Effector memory CD8-positive, alpha-beta T cell (primary cell): ENCODE results near the gene HLA-DRB1.
"Not testable (repeated sequence)": the region's sequence is repeated elsewhere in the genome, so short reads cannot be mapped to it uniquely, and the experiment has no call there.

ENCODE experiments used
- ATAC-seq: fragments of 150-1000 bp; cut with Tn5 transposase; replicated peaks from 2 replicates; pipeline ENCODE4 v1.10.0; 2021; ENCODE audit warnings: mild to moderate bottlenecking, moderate library complexity
- DNase-seq, 3 experiments: peaks; one replicate each; pipeline ENCODE4 v3.0.0; 2021
- H3K27ac Mint-ChIP-seq, 2 donors: one replicate each; pipeline ENCODE4 v1.8.0; 2022; ENCODE audit warnings: mild to moderate bottlenecking in 2 of 2, mixed read lengths in 2 of 2, moderate library complexity in 2 of 2
- H3K27me3 Mint-ChIP-seq, 2 donors: one replicate each; pipeline ENCODE4 v1.8.0; 2022; ENCODE audit warnings: mixed read lengths in 2 of 2
- H3K36me3 Mint-ChIP-seq: one replicate; pipeline ENCODE4 v1.8.0; 2022; ENCODE audit warnings: mild to moderate bottlenecking, moderate library complexity, mixed read lengths; ENCODE audit not compliant: insufficient read depth
- H3K4me1 Mint-ChIP-seq, 2 donors: one replicate each; pipeline ENCODE4 v1.8.0; 2022; ENCODE audit warnings: low read depth in 2 of 2, mixed read lengths in 2 of 2
- H3K4me3 Mint-ChIP-seq, 2 donors: one replicate each; pipeline ENCODE4 v1.8.0; 2022; ENCODE audit warnings: mild to moderate bottlenecking in 2 of 2, mixed read lengths in 2 of 2, moderate library complexity in 2 of 2
- H3K9me3 Mint-ChIP-seq, 2 donors: one replicate each; pipeline ENCODE4 v1.8.0; 2022; ENCODE audit warnings: mixed read lengths in 2 of 2

The HLA-DRB1 gene

DNA sequence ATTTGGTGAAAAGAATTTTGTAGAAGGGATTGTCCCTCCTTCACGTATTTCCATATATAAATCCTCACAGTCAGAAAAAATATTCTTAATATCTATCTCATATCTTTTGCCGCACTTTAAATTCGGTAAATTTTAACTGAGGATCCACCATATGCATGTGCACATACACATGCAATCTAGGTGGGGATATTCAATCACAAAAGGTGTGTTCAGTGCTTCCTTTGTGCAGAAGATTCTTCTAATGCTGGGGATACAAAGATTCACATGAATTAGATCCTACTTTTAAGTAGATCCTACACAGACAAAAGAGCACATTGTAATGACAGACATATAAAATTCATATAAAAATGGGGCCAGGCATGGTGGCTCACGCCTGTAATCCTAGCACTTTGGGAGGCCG is 13.6 kb upstream of the HLA-DRB1 start:
- ATAC-seq, result no peak
- Mint-ChIP-seq H3K27me3 (no peaks in the 10 kb centered on the region), H3K4me1 (peaks cover 9 to 16% of the 10 kb centered on the region in 2 donors), H3K9me3 (no peaks in the 10 kb centered on the region), H3K27ac (peak overlapping the region in 1 of 2 donors; percentile 75), H3K36me3 (no peaks in the 10 kb centered on the region), H3K4me3 (no peak overlapping the region)
- DNase-seq, result no peak

DNA sequence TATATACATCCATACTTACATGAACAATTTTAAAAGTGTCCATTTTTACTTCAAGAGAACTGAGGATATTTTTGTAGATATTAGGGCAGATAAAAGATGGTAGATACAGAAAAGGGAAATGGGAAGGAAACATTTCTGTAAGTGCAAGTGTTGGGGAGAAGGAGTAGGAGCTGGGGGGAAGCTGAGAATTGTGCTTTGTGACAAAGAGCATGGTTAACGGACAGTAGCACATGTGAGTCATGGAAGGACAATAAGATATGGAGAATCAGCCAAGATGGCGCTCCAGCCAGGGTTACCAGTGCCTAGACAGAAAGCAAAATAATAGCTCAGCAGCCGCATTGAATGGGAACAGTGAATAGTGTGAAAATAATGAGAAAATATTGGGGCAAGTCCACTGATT is 12.7 kb upstream of the HLA-DRB1 start:
- no peaks in the 10 kb centered on the region for H3K36me3 Mint-ChIP-seq
- no peak overlapping the region for H3K4me3 Mint-ChIP-seq
- ATAC-seq, result no peak
- H3K27me3 Mint-ChIP-seq, result no peaks in the 10 kb centered on the region
- no peaks in the 10 kb centered on the region for H3K9me3 Mint-ChIP-seq
- peaks cover 8 to 16% of the 10 kb centered on the region in 2 donors for H3K4me1 Mint-ChIP-seq
- H3K27ac Mint-ChIP-seq, result no peak overlapping the region
- no peak for DNase-seq

- no peak for ATAC-seq
- Mint-ChIP-seq H3K27ac (no peak overlapping the region), H3K27me3 (no peaks in the 10 kb centered on the region), H3K4me3 (no peak overlapping the region), H3K4me1 (peaks cover 0 to 4% of the 10 kb centered on the region in 2 donors), H3K36me3 (no peaks in the 10 kb centered on the region), H3K9me3 (no peaks in the 10 kb centered on the region)
- DNase-seq, result no peak
These were observed 7.4 kb upstream of the HLA-DRB1 start for GRCh38 chr6:32597024-32597423.

DNA sequence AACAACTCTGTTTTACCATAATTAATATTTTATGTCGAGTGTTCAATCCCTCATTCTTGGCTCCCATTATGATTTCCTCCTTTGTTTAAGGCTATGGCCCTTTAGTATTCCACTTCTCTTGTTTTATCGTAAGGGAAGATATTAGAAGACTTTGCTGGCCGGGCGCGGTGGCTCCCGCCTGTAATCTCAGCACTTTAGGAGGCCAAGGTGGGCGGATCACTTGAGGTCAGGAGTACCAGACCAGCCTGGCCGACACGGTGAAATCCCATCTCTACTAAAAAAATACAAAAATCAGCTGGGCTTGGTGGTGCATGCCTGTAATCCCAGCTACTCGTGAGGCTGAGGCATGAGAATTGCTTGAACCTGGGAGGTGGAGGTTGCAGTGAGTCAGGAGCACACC is 1.1 kb upstream of the HLA-DRB1 start:
- H3K4me1 Mint-ChIP-seq, result peaks cover 29 to 31% of the 10 kb centered on the region in 2 donors
- H3K4me3 Mint-ChIP-seq, result not testable (repeated sequence)

GRCh38 chr6:32588156-32588555 is 1.5 kb downstream of the HLA-DRB1 start:
- Mint-ChIP-seq H3K27ac (peak overlapping the region; percentile 16 to 99), H3K27me3 (no peaks in the 10 kb centered on the region), H3K9me3 (no peaks in the 10 kb centered on the region), H3K4me3 (peak overlapping the region; percentile 43 to 96), H3K4me1 (peaks cover 48 to 52% of the 10 kb centered on the region in 2 donors), H3K36me3 (peaks cover 23% of the 10 kb centered on the region)
- DNase-seq (no peak), ATAC-seq (no peak)

More for the DNA sequence above, 1.1 kb upstream of the HLA-DRB1 start:
- ATAC-seq, H3K9me3 Mint-ChIP-seq, DNase-seq, H3K27me3 Mint-ChIP-seq, H3K27ac Mint-ChIP-seq: not testable (repeated sequence)
- H3K36me3 Mint-ChIP-seq, result peaks cover 12% of the 10 kb centered on the region

DNA sequence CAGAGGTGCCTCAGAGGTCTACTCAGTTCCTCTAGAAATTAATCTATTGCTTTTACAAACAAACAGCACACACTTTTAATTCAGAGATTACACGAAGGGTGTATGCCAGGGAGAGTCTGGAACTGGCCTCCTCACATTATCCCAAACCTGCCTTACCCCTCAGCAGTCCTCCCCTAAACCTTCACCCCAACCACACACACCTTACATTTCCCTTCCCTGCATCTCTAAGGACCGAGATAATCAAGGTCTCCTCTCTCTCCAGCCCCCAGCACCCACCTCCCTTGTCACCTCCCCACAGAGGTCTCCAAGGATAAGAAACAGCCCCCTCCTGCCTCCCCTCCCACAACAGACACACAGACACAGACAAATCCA is 6.1 kb downstream of the HLA-DRB1 start:
- DNase-seq (no peak), ATAC-seq (peak; percentile 1)
- Mint-ChIP-seq H3K9me3 (no peaks in the 10 kb centered on the region), H3K27me3 (no peaks in the 10 kb centered on the region), H3K36me3 (peaks cover 62% of the 10 kb centered on the region), H3K27ac (peak overlapping the region; percentile 93 to 99), H3K4me1 (peaks cover 56 to 60% of the 10 kb centered on the region in 2 donors), H3K4me3 (peak overlapping the region; percentile 91 to 96)

DNA sequence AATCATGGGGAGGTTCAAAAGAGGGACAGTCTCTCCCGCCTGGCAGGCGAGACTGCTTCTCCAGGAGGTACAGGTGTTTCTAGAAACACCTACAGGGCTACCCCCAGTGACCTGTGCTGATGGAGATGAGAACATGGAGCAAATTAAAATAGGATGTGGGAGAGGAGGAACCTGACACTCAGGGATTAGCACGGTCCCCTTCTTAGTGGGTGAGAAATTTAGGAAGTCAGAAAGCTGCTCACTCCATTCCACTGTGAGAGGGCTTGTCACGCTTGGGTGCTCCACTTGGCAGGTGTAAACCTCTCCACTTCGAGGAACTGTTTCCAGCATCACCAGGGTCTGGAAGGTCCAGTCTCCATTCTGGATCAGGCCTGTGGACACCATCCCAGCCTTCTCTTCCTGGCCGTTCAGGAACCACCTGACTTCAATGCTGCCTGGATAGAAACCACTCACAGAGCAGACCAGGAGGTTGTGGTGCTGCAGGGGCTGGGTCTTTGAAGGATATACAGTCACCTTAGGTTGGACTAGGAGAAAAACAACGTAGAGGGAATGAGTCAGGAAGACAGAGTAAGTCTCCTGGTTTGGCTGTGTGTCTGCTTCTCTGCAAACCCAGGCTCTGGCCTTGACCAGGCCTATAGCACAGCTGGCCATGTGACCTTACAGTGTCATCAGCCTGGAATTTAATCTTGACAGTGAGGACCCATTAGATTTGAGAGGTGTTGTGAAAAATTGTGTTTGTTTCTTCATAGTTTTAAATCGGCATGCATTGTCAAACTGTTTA is 8.1 kb downstream of the HLA-DRB1 start:
- peak overlapping the region in 1 of 2 donors; percentile 79 for H3K27ac Mint-ChIP-seq
- H3K27me3 Mint-ChIP-seq, result no peaks in the 10 kb centered on the region
- DNase-seq, result no peak

DNA sequence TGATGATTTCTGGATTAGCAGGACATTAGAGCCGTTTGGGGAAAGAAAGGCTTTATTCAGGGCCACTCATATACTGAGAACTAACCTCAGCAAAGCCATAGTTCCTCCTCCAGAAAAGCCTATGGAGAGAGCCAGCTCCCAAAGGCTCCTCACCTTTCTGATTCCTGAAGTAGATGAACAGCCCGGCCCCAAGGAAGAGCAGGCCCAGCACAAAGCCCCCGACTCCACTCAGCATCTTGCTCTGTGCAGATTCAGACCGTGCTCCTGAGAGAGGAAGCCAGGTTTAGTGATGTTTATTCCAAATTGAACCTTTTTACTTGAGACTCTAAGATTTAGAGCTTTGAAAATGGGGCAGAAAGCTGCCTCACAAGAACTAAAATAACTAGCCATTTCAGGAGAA is 9.1 kb downstream of the HLA-DRB1 start:
- H3K4me1 Mint-ChIP-seq, result peaks cover 39 to 44% of the 10 kb centered on the region in 2 donors
- ATAC-seq (no peak), DNase-seq (no peak)
- peak overlapping the region; percentile 3 to 79 for H3K27ac Mint-ChIP-seq
- H3K36me3 Mint-ChIP-seq, result peaks cover 59% of the 10 kb centered on the region
- no peaks in the 10 kb centered on the region for H3K9me3 Mint-ChIP-seq
- peak overlapping the region in 1 of 2 donors; percentile 27 for H3K4me3 Mint-ChIP-seq
- H3K27me3 Mint-ChIP-seq, result no peaks in the 10 kb centered on the region

More for the DNA sequence above, 8.1 kb downstream of the HLA-DRB1 start:
- Mint-ChIP-seq H3K9me3 (no peaks in the 10 kb centered on the region), H3K4me1 (peaks cover 44 to 47% of the 10 kb centered on the region in 2 donors), H3K36me3 (peaks cover 59% of the 10 kb centered on the region), H3K4me3 (no peak overlapping the region)
- ATAC-seq, result no peak

DNA sequence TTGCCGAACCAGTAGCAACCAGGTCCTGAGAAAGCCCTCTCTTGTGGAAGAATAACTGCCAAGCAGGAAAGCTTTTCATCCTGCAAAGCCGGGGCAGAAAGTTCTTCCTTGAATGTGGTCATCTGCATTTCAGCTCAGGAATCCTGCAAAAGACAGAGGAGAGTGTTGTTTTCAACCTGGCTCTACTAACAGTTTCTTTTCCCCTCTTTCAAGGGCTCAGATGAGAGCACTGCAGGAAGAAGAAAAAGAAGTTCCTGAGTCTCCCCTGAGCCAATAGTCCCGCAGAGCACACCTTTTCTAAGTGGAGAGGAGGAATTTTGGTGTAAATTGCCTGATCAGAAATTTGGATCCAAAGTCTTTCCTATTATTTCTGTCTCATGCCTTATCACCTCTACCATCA is 10.7 kb downstream of the HLA-DRB1 start:
- peak overlapping the region in 1 of 2 donors; percentile 31 for H3K27ac Mint-ChIP-seq
- H3K4me3 Mint-ChIP-seq, result peak overlapping the region; percentile 28 to 57
- peaks cover 53% of the 10 kb centered on the region for H3K36me3 Mint-ChIP-seq
- H3K27me3 Mint-ChIP-seq, result no peaks in the 10 kb centered on the region
- ATAC-seq (no peak), DNase-seq (no peak)
- no peaks in the 10 kb centered on the region for H3K9me3 Mint-ChIP-seq
- H3K4me1 Mint-ChIP-seq, result peaks cover 26 to 30% of the 10 kb centered on the region in 2 donors

DNA sequence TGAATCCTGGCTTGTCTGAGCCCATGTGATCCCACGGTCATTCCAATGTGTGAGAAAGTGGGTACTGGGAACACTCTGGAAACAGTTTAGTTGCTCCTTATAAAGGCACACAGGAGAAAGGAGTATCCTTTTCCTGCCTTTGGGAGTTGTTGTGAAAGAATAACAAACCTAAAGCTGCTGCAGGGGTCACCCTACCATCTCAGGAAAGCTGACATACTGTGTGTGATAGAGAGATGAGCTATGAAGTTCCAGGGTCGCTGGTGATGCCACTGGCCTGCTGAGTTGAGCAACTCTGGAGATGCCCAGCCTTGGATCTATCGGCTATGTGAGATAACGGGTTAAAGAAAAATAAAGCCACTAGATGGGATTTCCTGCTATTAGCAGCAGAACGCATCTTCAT is 12.2 kb downstream of the HLA-DRB1 start:
- H3K4me3 Mint-ChIP-seq, H3K27me3 Mint-ChIP-seq, H3K27ac Mint-ChIP-seq, H3K9me3 Mint-ChIP-seq, DNase-seq, ATAC-seq: not testable (repeated sequence)
- peaks cover 20 to 23% of the 10 kb centered on the region in 2 donors for H3K4me1 Mint-ChIP-seq
- peaks cover 46% of the 10 kb centered on the region for H3K36me3 Mint-ChIP-seq

- ATAC-seq (no peak), DNase-seq (no peak)
- Mint-ChIP-seq H3K27me3 (no peaks in the 10 kb centered on the region), H3K36me3 (peaks cover 34% of the 10 kb centered on the region), H3K4me1 (peaks cover 20 to 23% of the 10 kb centered on the region in 2 donors), H3K27ac (peak overlapping the region in 1 of 2 donors; percentile 12), H3K9me3 (no peaks in the 10 kb centered on the region), H3K4me3 (no peak overlapping the region)
These were observed 13.4 kb downstream of the HLA-DRB1 start for GRCh38 chr6:32576250-32576649.

- Mint-ChIP-seq H3K27ac (no peak overlapping the region), H3K4me1 (peaks cover 10 to 15% of the 10 kb centered on the region in 2 donors), H3K36me3 (no peaks in the 10 kb centered on the region), H3K27me3 (no peaks in the 10 kb centered on the region), H3K4me3 (no peak overlapping the region), H3K9me3 (no peaks in the 10 kb centered on the region)
- DNase-seq (no peak), ATAC-seq (no peak)
These were observed 19.2 kb downstream of the HLA-DRB1 start for GRCh38 chr6:32570363-32570905.

DNA sequence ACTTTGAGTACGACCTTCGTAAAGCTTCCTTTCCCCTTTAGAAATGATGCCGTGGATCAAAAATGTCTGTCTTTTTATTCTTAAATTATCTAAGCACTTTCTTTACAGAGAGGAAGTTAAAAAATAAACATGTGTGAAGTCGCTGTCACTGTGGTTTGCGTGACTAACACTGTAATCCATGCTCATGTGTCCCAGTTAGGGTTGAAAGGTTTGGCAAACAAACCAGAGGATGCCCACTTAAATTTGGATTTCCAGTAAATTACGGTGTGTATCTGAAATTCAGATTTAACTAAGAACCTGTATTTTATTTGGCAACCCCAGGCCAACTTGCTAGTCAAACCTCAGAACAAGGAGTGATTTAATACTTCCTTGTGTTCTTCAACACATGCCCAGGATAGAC is 21.1 kb downstream of the HLA-DRB1 start:
- peak overlapping the region; percentile 69 to 91 for H3K27ac Mint-ChIP-seq
- peak overlapping the region; percentile 56 to 76 for H3K4me3 Mint-ChIP-seq
- H3K4me1 Mint-ChIP-seq, result peaks cover 10 to 15% of the 10 kb centered on the region in 2 donors
- H3K36me3 Mint-ChIP-seq, result no peaks in the 10 kb centered on the region
- no peak for DNase-seq
- ATAC-seq, result peak; percentile 80
- no peaks in the 10 kb centered on the region for H3K9me3 Mint-ChIP-seq
- peaks cover 0 to 10% of the 10 kb centered on the region in 2 donors for H3K27me3 Mint-ChIP-seq

DNA sequence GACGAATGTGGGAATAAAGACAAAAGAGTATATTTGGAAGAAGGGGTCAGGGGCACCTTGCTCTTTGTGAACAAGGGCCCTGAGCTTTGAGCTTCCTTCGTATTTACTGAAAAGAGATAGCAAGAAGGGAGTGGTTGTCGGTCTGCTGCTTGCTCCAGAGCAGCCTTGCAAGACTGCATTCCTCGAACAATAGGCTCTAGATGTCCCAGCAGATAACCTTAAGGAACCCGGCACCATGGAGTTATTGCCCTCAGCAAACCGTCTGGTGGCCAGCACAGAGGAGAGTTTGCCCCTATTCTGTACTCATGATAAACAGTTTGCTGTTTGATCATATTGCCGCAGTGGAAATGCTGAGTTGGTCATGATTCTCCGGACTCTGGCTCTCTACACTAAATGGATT is 22.7 kb downstream of the HLA-DRB1 start:
- no peak for DNase-seq
- no peak overlapping the region for H3K4me3 Mint-ChIP-seq
- ATAC-seq, result no peak
- H3K27ac Mint-ChIP-seq, result no peak overlapping the region
- no peaks in the 10 kb centered on the region for H3K9me3 Mint-ChIP-seq
- H3K36me3 Mint-ChIP-seq, result no peaks in the 10 kb centered on the region
- H3K4me1 Mint-ChIP-seq, result peaks cover 10 to 15% of the 10 kb centered on the region in 2 donors
- H3K27me3 Mint-ChIP-seq, result peaks cover 15 to 23% of the 10 kb centered on the region in 2 donors
